HG03442 (cell line): ENCODE results near the gene GPRC5B.

Source experiments
- ATAC-seq: cut with Tn5 transposase; IDR thresholded peaks from one replicate; pipeline ENCODE4 v1.9.1; 2021; ENCODE audit warnings: mild to moderate bottlenecking, moderate library complexity; ENCODE audit not compliant: unreplicated experiment

GPRC5B gene

DNA sequence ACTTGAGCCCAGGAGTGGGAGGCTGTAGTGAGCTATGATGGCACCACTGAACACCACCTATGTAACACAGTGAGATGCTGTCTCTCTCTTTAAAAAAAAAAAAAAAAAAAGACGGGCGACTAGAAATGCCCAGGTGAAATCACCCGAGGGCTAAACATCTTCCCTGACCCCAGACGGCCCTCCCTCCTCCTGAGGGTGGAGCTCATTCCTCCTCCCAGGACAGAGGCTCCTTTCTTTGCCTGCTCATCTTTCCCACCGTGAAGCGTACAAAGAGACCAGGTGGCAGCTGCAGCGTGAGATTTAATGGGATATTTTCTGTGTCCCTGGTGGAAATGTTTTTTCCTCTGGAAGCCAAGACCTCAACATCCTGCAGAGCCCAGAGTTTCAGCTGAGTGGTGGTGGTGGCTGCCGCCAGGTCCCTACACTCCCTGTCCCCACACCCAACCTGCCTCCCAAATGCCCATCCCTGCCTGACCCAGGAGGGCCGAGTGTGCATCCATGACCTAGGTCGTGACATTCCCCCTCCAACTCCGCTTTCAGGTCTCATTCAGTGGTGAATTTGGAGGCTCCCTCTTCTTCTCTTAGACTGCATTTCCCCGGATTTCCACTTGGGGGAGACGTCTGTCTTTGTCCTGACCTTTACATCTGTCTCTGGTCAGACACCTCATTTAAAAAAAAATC, 14.4 kb upstream of the GPRC5B start:
- ATAC-seq: no peak

GRCh38 chr16:19898166-19898565, 13.5 kb upstream of the GPRC5B start:
- no peak for ATAC-seq

DNA sequence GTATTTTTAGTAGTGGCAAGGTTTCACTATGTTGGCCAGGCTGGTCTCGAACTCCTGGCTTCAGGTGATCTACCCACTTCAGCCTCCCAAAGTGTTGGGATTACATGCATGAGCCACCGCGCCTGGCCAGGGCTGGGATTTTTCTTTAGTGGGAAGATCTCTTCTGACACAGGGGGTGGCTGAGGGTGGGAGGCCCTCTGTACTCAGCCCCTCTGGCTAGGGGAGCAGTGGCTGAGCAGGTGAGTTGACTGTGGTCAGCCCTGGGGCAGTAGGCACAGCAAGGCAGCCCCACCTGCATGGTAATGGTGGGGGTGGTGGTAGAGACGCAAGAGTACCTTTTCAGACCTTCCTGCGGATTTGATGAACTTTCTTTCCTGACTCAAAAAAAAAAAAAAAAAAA, 12.3 kb upstream of the GPRC5B start:
- no peak for ATAC-seq

- ATAC-seq: no peak
Observed at GRCh38 chr16:19894586-19894985, 9.9 kb upstream of the GPRC5B start.

- ATAC-seq: no peak
Observed at GRCh38 chr16:19892902-19893301, 8.3 kb upstream of the GPRC5B start.

DNA sequence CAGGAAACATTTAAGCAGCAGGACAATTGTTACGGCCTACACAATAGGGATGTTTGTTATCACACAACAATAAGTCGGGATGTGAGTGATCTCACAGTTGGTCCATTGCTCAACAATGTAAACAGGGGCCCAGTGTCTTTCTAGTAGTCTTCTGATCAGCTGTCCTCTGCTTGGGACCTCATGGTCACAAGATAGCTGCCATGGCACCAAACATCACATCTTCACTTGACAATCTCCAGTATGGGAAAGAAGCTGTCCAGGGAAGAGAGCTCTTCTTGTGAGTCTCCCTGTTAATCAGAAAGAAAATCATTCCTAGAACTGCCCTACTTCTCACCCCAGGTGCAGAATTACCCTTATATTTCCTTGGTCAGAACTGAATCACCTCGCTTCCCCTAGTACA, 6.3 kb upstream of the GPRC5B start:
- ATAC-seq: no peak

GRCh38 chr16:19888834-19889233, 4.2 kb upstream of the GPRC5B start:
- ATAC-seq: no peak

GRCh38 chr16:19886073-19886941, 1.7 kb upstream of the GPRC5B start:
- ATAC-seq: no peak

DNA sequence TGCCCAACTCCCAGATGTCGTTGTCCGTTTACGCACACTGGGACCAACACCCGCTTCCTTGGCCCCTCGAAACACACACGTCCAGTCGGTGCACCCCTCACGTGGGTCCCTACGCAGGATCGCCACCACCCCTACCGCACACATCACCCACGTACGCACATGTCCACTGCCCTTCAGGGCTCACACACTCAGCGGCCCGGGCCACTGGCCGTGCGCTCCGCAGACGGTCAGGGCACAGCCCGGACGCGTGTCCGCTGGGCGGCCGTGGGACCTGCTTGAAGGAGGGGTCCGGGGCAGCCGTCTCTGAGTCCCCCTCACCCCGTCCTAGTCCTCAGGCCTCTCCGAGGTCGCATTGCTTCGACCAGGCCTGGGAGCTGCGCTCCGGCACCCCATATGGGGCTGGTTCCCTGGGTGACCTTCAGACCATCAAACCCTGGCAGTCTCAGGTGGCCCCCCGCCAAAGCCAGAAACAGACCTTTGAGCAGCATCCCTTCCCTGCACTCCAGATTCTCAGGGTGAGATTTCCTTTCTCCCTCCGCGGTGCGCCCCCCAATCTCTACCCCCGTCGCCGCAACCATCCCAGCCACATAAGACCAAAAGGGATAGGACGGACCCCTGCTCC, 914 bp upstream of the GPRC5B start:
- ATAC-seq: no peak

DNA sequence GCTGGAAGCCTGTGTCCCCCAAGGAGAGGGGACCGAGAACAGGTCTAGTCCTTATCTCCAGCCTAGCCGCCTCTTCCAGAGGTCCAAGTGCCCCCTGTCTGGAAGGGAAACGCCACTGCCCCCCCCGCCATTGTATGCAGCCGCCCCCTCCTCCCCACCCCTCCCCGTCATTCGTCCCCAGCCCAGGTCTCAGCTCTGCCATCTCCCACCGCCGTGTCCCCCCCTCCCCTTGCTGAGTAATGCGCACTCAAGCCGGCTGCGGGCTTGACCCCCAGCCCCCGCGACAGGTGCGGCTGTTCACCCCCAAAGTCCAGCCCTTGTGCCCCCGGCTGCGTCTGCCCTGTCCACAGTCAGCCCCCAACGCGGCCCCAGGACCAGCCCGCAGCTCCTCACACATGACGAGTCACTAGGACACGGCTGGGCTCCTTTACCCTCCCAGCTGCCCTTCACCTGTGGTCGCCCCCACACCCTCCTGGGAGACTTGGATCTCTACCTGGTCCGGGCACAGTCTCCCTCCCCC, 622 bp downstream of the GPRC5B start:
- ATAC-seq: no peak

- no peak for ATAC-seq
Observed at GRCh38 chr16:19883296-19883965, 1.2 kb downstream of the GPRC5B start.

DNA sequence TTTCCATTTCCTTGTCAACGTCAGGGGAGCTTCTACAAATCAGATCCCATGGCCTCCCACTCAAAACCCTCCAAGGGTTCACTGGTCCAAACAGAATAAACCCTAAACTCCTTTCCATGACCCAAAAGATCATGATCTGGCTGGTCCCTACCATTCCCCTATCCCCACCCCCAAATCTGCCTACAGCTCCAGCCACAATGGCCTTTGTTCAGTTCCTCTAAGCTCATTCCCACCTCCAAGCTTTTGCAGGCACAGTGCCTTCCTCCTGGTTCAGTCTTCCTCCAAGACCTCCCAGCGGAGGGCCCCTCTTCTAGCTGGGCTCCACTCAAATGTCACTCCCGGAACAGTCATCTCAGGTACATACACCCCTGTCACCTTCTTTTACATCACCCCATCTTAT, 2.0 kb downstream of the GPRC5B start:
- no peak for ATAC-seq

DNA sequence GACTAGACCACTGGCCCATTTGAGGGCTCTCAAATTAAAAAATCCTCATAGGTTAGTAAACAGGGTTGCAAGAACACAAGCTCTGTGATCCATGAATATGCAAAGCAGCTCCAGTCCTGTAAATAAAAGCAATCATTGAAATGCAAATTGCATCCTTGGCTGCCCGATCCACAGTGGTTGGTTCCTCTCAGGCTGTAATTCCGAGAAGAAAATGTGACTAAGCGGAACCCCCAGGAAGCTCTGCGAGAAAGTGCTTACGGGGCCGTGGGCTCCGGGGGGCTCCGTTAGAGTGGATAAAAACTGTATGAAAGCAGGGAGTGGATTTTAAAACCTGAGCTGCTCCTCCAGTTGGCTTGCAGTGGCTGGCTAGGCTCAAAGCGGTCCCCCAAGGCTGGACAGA, 2.5 kb downstream of the GPRC5B start:
- no peak for ATAC-seq

- no peak for ATAC-seq
Observed at GRCh38 chr16:19881783-19882182, 2.9 kb downstream of the GPRC5B start.

GRCh38 chr16:19881028-19881427, 3.6 kb downstream of the GPRC5B start:
- no peak for ATAC-seq

DNA sequence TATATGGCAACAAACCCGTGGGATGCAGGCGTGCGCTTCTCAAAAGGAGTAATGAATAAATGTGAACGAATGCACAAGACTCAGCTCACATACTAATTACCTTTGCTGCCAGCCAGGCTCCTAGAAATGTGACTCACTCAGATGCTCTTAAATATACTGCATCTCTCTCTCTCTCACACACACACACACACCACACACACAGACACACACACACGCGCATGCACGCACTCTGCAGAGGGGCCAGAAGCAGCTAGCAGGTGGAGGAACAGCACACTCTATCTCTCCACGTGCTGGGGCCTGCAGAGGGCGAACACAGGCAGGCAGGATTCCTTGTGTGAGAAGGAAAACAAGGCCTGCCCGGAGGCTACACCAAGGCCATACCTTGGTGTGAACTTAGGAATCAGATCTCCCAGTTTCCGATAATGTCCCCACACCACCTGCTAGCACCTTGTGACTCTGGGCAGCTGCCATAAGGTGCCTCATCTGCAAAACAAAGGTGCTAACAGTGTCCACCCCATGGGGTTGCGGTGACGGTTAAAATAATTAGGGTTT, 5.3 kb downstream of the GPRC5B start:
- no peak for ATAC-seq

DNA sequence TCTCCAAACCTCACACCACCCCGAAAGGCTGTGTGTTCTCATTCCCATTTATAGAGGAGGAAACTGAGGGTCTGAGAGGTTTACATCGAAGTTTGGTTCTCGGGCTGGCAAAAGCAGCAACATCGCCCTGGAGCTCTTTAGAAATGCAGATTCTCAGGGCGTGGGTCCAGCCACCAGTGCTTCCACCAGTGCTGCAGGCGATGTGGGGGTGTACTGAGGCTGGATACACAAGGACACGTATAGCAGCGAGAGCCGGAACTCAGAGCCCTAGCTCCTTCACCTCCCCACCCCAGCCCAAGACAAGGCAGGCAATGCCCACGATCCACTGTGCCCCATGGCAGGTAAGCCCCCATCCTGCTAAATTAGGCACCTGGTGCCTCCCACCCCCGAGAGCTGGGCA, 5.9 kb downstream of the GPRC5B start:
- ATAC-seq: no peak

DNA sequence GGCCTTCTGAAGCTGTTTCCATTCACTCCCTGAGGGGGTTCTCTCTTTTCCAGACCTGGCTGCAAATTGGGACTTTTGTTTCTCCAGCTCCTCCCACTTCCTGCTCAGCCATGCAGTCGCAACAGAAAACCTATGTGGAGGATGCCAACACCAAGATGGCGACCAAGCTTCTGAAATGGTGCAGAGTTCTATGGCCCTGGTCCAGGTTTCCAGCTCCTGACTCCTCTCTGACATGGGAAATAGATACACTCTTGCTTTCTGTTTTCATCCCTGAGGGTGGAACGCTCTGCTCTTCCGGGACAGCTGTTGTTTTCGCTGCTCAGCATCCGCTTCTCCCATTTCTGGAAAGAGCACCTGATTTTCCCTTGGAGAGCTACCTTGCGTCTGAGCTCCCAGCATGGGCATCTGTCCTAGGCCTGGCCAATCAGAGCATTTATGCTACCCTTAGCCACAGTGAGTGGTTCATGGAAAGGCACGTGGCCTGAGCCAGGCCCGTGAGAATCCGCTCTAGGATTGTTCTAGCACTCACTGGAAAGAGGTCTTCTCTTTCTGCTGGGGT, 8.1 kb downstream of the GPRC5B start:
- no peak for ATAC-seq

- ATAC-seq: no peak
Observed at GRCh38 chr16:19875900-19876299, 8.7 kb downstream of the GPRC5B start.

DNA sequence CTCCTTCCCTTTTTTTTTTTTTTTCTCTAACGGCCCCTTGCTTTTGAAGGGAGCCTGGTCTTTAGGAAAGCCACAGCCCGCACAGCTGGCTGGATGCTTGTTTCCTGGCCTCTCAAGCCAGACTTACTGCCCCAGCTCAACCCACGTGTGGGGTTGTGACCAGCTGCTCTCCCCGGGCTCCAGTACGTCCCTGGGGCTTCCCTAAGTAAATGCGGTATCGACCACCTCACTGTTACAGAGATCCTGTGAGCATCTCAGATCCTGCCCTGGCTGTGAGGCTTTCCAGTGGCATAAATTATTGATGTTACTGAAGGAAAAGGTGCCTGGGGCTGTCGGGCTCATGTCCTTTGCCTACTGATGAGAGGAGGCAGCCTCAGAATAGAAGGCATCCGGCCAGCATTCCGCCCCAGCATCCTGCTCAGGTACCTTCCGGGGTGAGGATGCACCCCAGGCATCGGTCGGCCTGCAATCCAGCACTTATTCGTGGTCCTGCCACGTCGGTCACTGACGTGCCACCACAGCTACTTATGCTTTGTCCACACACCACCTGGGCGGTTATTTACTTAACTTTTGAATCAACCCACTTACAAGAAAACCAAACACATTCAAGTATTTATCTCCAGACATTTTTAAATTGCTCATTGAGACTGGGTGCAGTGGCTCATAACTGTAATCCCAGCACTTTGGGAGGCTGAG, 9.6 kb downstream of the GPRC5B start:
- no peak for ATAC-seq
